HFFc6 (cell line): ENCODE measurements around the gene NUMBL. TPM values are rescaled to one million over a fixed set of nuclear protein-coding genes. Genes with fewer than 3 reads are reported as not detected.

Experiments used
- DNase-seq: peaks from one replicate; pipeline ENCODE4 v3.0.0-alpha.2; 2018
- H3K27ac Mint-ChIP-seq: 2 replicates; pipeline ENCODE4 v1.8.0; 2020; ENCODE audit warnings: mild to moderate bottlenecking, mixed read lengths
- H3K27me3 Mint-ChIP-seq: 2 replicates; pipeline ENCODE4 v1.8.0; 2021; ENCODE audit warnings: mild to moderate bottlenecking, moderate library complexity, mixed read lengths; ENCODE audit not compliant: insufficient read depth
- H3K36me3 Mint-ChIP-seq: 2 replicates; pipeline ENCODE4 v1.8.0; 2021; ENCODE audit warnings: low read depth, mixed read lengths
- H3K4me1 Mint-ChIP-seq: 2 replicates; pipeline ENCODE4 v1.8.0; 2020; ENCODE audit warnings: low read depth, mixed read lengths
- H3K4me3 Mint-ChIP-seq: 2 replicates; pipeline ENCODE4 v1.8.0; 2020; ENCODE audit warnings: mild to moderate bottlenecking, moderate library complexity, mixed read lengths
- H3K9me3 Mint-ChIP-seq: 2 replicates; pipeline ENCODE4 v1.8.0; 2020; ENCODE audit warnings: mild to moderate bottlenecking, mixed read lengths
- CTCF ChIP-seq: fragments of 200-600 bp; sonication (generic); IDR thresholded peaks from 2 replicates; pipeline ENCODE4 v1.5.0; 2021; ENCODE audit warnings: antibody characterized with exemption, mild to moderate bottlenecking
- total RNA-seq, 6 experiments: library from RNA; stranded (reverse); fragmentation: NEBNext Ultra II Directional; extraction: Animal tissue kit (Norgen Biotek cat#: 25700); gene quantifications; 2 replicates in 1 of 6; 3 replicates in 5 of 6; pipeline ENCODE4 v1.2.3, GENCODE V29; 2021

The NUMBL gene
- total RNA-seq, 6 experiments from 2014 or later, result 49.1 to 58.3 (median 53.6) TPM

- peak overlapping the region; percentile 94 for H3K27ac Mint-ChIP-seq
- peaks cover 64% of the 10 kb centered on the region for H3K4me1 Mint-ChIP-seq
- peak overlapping the region; percentile 97 for H3K4me3 Mint-ChIP-seq
- H3K36me3 Mint-ChIP-seq, result peaks cover 18% of the 10 kb centered on the region
- DNase-seq, result peak; percentile 51
- H3K9me3 Mint-ChIP-seq, result no peaks in the 10 kb centered on the region
- no peak for TF ChIP-seq CTCF
- peaks cover 3% of the 10 kb centered on the region for H3K27me3 Mint-ChIP-seq
Measured at GRCh38 chr19:40717325-40717879, 27.0 kb upstream of the NUMBL start.

GRCh38 chr19:40716482-40717324, 26.3 kb upstream of the NUMBL start, which contains the start of the genes COQ8B and ITPKC:
COQ8B (minus strand) TSS chr19:40716886; CDS start chr19:40714632, 2,254 bp downstream.
ITPKC (plus strand) TSS chr19:40717112; CDS start chr19:40717136, 24 bp downstream.
- H3K4me1 Mint-ChIP-seq, result peaks cover 57% of the 10 kb centered on the region
- peak within 1 kb of the TSS; percentile 97 for H3K4me3 Mint-ChIP-seq
- peaks cover 14% of the 10 kb centered on the region for H3K36me3 Mint-ChIP-seq
- DNase-seq, result peak; percentile 95
- H3K27ac Mint-ChIP-seq, result peak within 1 kb of the TSS; percentile 100
- peaks cover 3% of the 10 kb centered on the region for H3K27me3 Mint-ChIP-seq
- TF ChIP-seq CTCF, result peak; percentile 13; the same call in 1 of the 2 replicates
- H3K9me3 Mint-ChIP-seq, result no peaks in the 10 kb centered on the region

- no peak for TF ChIP-seq CTCF
- Mint-ChIP-seq H3K27ac (peak overlapping the region; percentile 100), H3K27me3 (peaks cover 3% of the 10 kb centered on the region), H3K4me3 (peak overlapping the region; percentile 92), H3K36me3 (peaks cover 12% of the 10 kb centered on the region), H3K4me1 (peaks cover 50% of the 10 kb centered on the region), H3K9me3 (no peaks in the 10 kb centered on the region)
- DNase-seq, result peak; percentile 90
Measured at GRCh38 chr19:40716031-40716481, 25.6 kb upstream of the NUMBL start.

GRCh38 chr19:40714441-40715299, 24.2 kb upstream of the NUMBL start:
- peaks cover 5% of the 10 kb centered on the region; the same call in 1 of the 2 replicates for H3K36me3 Mint-ChIP-seq
- peak overlapping the region; percentile 92 for H3K4me3 Mint-ChIP-seq
- H3K27ac Mint-ChIP-seq, result peak overlapping the region; percentile 100

More at GRCh38 chr19:40714441-40715299, 24.2 kb upstream of the NUMBL start:
- peaks cover 36% of the 10 kb centered on the region for H3K4me1 Mint-ChIP-seq
- no peak for TF ChIP-seq CTCF
- H3K27me3 Mint-ChIP-seq, result peaks cover 3% of the 10 kb centered on the region
- DNase-seq, result peak; percentile 90
- no peaks in the 10 kb centered on the region for H3K9me3 Mint-ChIP-seq
